ENCODE data around the gene PARD6G. TPM values are rescaled to one million over a fixed set of nuclear protein-coding genes. Genes with fewer than 3 reads are reported as not detected.

The PARD6G gene
- total and polyA plus RNA-seq, 2 of the 13 experiments (the other 11 are each of a cell fraction or from before 2014, with no cell fraction given), result 3.6 to 7.4 TPM

DNA sequence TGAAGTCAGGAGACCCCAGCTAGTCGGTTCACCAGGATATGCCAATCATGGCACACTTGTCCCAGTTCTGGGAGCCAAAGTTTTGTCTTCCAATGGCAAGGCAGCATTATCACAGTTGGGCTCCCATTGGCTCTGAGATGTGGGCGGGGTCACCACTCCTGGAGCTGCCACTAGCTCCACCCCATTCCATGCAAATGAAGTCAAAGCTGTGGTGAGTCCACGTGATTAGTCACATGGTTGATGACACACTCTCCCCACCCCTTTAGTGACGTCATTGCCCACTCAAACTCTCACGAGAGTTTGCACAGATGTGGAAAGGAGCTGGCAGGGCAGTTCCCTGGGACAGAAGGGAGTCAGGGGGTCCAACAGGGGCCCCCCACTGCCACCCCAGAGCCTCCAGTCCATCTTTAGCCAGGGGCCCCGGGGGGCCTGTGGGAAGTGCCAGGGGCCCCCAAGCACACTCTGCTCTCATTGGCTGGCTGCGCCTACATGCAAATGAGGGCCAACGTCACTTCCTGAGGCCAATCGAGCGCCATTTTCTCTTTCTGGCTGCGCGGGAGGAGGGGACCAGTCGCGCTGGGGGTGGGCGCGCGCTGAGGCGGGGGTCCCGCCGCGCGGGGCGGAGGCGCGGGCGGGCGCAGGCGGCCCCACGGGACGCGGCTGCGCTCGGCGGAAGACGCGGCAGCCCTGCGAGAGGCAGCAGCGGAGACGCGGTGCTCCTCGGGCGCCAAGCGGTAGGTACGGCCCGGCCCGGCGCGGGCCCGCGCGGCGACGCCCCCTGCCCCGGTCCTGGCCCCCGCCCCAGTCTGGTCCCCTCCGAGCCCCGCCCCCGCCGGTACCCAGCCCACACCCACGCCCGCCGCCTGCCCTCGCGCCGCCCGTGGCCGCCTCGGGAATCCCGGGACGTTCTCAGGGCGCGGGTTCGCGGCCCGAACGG, 138.3 kb downstream of the PARD6G start, which contains the start of gene ADNP2 (continued):
- TF ChIP-seq, protein P1, sequence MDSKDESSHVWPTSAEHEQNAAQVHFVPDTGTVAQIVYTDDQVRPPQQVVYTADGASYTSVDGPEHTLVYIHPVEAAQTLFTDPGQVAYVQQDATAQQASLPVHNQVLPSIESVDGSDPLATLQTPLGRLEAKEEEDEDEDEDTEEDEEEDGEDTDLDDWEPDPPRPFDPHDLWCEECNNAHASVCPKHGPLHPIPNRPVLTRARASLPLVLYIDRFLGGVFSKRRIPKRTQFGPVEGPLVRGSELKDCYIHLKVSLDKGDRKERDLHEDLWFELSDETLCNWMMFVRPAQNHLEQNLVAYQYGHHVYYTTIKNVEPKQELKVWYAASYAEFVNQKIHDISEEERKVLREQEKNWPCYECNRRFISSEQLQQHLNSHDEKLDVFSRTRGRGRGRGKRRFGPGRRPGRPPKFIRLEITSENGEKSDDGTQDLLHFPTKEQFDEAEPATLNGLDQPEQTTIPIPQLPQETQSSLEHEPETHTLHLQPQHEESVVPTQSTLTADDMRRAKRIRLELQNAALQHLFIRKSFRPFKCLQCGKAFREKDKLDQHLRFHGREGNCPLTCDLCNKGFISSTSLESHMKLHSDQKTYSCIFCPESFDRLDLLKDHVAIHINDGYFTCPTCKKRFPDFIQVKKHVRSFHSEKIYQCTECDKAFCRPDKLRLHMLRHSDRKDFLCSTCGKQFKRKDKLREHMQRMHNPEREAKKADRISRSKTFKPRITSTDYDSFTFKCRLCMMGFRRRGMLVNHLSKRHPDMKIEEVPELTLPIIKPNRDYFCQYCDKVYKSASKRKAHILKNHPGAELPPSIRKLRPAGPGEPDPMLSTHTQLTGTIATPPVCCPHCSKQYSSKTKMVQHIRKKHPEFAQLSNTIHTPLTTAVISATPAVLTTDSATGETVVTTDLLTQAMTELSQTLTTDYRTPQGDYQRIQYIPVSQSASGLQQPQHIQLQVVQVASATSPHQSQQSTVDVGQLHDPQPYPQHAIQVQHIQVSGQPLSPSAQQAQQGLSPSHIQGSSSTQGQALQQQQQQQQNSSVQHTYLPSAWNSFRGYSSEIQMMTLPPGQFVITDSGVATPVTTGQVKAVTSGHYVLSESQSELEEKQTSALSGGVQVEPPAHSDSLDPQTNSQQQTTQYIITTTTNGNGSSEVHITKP (CRISPR knock-in tag; IDR thresholded peaks at IDR 0.05; ENCODE audit: low read depth), result no peak
- TF ChIP-seq, protein P2, sequence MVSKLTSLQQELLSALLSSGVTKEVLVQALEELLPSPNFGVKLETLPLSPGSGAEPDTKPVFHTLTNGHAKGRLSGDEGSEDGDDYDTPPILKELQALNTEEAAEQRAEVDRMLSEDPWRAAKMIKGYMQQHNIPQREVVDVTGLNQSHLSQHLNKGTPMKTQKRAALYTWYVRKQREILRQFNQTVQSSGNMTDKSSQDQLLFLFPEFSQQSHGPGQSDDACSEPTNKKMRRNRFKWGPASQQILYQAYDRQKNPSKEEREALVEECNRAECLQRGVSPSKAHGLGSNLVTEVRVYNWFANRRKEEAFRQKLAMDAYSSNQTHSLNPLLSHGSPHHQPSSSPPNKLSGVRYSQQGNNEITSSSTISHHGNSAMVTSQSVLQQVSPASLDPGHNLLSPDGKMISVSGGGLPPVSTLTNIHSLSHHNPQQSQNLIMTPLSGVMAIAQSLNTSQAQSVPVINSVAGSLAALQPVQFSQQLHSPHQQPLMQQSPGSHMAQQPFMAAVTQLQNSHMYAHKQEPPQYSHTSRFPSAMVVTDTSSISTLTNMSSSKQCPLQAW (CRISPR knock-in tag; IDR thresholded peaks at IDR 0.05), result peak; percentile 54
- TF ChIP-seq ELF1 (CRISPR knock-in tag; IDR thresholded peaks at IDR 0.05), result no peak
- no peak for TF ChIP-seq ZNF10 (CRISPR knock-in tag; IDR thresholded peaks at IDR 0.05; ENCODE audit: borderline replicate concordance, low read depth)
- TF ChIP-seq MYC (CRISPR knock-in tag; IDR thresholded peaks at IDR 0.05; ENCODE audit: borderline replicate concordance), result no peak; the same call in 1 of the 2 replicates
- no peak for TF ChIP-seq ZNF30 (CRISPR knock-in tag; IDR thresholded peaks at IDR 0.05)
- TF ChIP-seq ARNTL (CRISPR knock-in tag; IDR thresholded peaks at IDR 0.05), result peak; percentile 97
- TF ChIP-seq KLF16 (CRISPR knock-in tag; IDR thresholded peaks at IDR 0.05), result peak in 1 of 2 experiments; percentile 40; a peak in 1 of 4 replicates
- TF ChIP-seq SRSF1 (optimal IDR thresholded peaks at IDR 0.05; ENCODE audit: low read depth, low read length), result peak; percentile 67
- TF ChIP-seq, protein P3, sequence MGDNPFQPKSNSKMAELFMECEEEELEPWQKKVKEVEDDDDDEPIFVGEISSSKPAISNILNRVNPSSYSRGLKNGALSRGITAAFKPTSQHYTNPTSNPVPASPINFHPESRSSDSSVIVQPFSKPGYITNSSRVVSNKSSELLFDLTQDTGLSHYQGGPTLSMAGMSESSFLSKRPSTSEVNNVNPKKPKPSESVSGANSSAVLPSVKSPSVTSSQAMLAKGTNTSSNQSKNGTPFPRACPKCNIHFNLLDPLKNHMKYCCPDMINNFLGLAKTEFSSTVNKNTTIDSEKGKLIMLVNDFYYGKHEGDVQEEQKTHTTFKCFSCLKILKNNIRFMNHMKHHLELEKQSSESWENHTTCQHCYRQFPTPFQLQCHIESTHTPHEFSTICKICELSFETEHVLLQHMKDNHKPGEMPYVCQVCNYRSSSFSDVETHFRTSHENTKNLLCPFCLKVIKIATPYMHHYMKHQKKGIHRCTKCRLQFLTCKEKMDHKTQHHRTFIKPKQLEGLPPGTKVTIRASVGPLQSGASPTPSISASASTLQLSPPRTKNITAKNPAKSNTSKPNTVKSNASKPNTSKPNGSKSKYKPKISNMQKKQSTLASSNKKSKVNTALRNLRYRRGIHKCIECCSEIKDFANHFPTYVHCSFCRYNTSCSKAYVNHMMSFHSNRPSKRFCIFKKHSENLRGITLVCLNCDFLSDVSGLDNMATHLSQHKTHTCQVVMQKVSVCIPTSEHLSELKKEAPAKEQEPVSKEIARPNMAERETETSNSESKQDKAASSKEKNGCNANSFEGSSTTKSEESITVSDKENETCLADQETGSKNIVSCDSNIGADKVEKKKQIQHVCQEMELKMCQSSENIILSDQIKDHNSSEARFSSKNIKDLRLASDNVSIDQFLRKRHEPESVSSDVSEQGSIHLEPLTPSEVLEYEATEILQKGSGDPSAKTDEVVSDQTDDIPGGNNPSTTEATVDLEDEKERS (CRISPR knock-in tag; IDR thresholded peaks at IDR 0.05), result no peak
- TF ChIP-seq NCOR1 (IDR thresholded peaks at IDR 0.05; ENCODE audit: borderline replicate concordance, low read length), result peak; percentile 32; the same call in 1 of the 2 replicates
- TF ChIP-seq FOXM1 (CRISPR knock-in tag; IDR thresholded peaks at IDR 0.05), result no peak
- TF ChIP-seq, protein P4, sequence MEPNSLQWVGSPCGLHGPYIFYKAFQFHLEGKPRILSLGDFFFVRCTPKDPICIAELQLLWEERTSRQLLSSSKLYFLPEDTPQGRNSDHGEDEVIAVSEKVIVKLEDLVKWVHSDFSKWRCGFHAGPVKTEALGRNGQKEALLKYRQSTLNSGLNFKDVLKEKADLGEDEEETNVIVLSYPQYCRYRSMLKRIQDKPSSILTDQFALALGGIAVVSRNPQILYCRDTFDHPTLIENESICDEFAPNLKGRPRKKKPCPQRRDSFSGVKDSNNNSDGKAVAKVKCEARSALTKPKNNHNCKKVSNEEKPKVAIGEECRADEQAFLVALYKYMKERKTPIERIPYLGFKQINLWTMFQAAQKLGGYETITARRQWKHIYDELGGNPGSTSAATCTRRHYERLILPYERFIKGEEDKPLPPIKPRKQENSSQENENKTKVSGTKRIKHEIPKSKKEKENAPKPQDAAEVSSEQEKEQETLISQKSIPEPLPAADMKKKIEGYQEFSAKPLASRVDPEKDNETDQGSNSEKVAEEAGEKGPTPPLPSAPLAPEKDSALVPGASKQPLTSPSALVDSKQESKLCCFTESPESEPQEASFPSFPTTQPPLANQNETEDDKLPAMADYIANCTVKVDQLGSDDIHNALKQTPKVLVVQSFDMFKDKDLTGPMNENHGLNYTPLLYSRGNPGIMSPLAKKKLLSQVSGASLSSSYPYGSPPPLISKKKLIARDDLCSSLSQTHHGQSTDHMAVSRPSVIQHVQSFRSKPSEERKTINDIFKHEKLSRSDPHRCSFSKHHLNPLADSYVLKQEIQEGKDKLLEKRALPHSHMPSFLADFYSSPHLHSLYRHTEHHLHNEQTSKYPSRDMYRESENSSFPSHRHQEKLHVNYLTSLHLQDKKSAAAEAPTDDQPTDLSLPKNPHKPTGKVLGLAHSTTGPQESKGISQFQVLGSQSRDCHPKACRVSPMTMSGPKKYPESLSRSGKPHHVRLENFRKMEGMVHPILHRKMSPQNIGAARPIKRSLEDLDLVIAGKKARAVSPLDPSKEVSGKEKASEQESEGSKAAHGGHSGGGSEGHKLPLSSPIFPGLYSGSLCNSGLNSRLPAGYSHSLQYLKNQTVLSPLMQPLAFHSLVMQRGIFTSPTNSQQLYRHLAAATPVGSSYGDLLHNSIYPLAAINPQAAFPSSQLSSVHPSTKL (CRISPR knock-in tag; IDR thresholded peaks at IDR 0.05), result no peak
- no peak for TF ChIP-seq MATR3 (CRISPR knock-in tag; IDR thresholded peaks at IDR 0.05)
- no peak for TF ChIP-seq ZKSCAN8 (CRISPR knock-in tag; IDR thresholded peaks at IDR 0.05; ENCODE audit: borderline replicate concordance)

Measured in HepG2 (cell line).